Upper lobe of left lung (tissue), 6 donors: Measurements from ENCODE around the gene LITAFD. TPM values are rescaled to one million over a fixed set of nuclear protein-coding genes. Genes with fewer than 3 reads are reported as not detected.

Experiments used
- ATAC-seq, 2 donors: fragments of 200-7000 bp; cut with Tn5 transposase; one replicate each; pipeline ENCODE4 v1.9.1; 2022; ENCODE audit warnings: mild to moderate bottlenecking in 2 of 2, moderate library complexity in 2 of 2; ENCODE audit not compliant: low FRiP score in 2 of 2
- DNase-seq, 2 donors: peaks; one replicate each; pipeline ENCODE4 v3.0.0-alpha.2; 2019 to 2020
- H3K27ac ChIP-seq, 4 donors: fragments of 200-600 bp; sonication (generic); one replicate each; pipeline ENCODE4 v1.5.1; 2016 to 2019
- H3K27me3 ChIP-seq, 4 donors: fragments of 200-600 bp; sonication (generic); one replicate each; pipeline ENCODE4 v1.5.1; 2017 to 2019
- H3K36me3 ChIP-seq, 4 donors: fragments of 200-600 bp; sonication (generic); one replicate each; pipeline ENCODE4 v1.5.1; 2016 to 2019
- H3K4me1 ChIP-seq, 4 donors: fragments of 200-600 bp; sonication (generic); one replicate each; pipeline ENCODE4 v1.5.1; 2018 to 2019
- H3K4me3 ChIP-seq, 4 donors: fragments of 200-600 bp; sonication (generic); one replicate each; pipeline ENCODE4 v1.5.1; 2017 to 2019; ENCODE audit warnings: mild to moderate bottlenecking in 2 of 4, moderate library complexity in 1 of 4
- H3K9me3 ChIP-seq, 4 donors: fragments of 200-600 bp; sonication (generic); one replicate each; pipeline ENCODE4 v1.5.1; 2018 to 2019
- CTCF ChIP-seq, 6 experiments: fragments of 450-650 bp in 4 of 6; fragments of 200-600 bp in 2 of 6; sonication (generic) in 2 of 6; IDR thresholded peaks; one replicate each; pipeline ENCODE4 v1.5.1; 2016 to 2019; ENCODE audit warnings: antibody characterized with exemption in 6 of 6
- EP300 ChIP-seq, 4 donors: sonication (generic); formaldehyde crosslinking; IDR thresholded peaks; one replicate each; pipeline ENCODE4 v1.5.1; 2017; ENCODE audit warnings: antibody characterized with exemption in 4 of 4, control low read depth in 2 of 4
- POLR2A ChIP-seq, 4 donors: fragments of 450-650 bp; IDR thresholded peaks; one replicate each; pipeline ENCODE4 v1.5.1; 2016 to 2017; ENCODE audit warnings: antibody characterized with exemption in 4 of 4, mild to moderate bottlenecking in 2 of 4
- POLR2AphosphoS5 ChIP-seq, 2 donors: sonication (generic); formaldehyde crosslinking; IDR thresholded peaks; one replicate each; pipeline ENCODE4 v1.5.1; 2017; ENCODE audit warnings: antibody characterized with exemption in 2 of 2
- WGBS, 2 donors: methylation state at CpG; one replicate each; pipeline ENCODE4 v1.1.5; 2017 to 2018; 5-methylcytosine and 5-hydroxymethylcytosine counted together
- total RNA-seq, 6 donors: library from RNA; depleted of rRNA in 4 of 6; stranded (reverse); fragments of >200 nt in 4 of 6; gene quantifications; one replicate each; pipeline versions ENCODE4 v1.1.0 to v1.2.1, GENCODE V29; 2016 to 2021
- donor health status: DM: no; HTN: no; CAD: no; lungs with moderate emphysema.
- donor health status: DM: no; HTN: yes; CAD: no; lungs with severe emphysema.

LITAFD gene
- total RNA-seq, 6 donors from 2014 or later, result not detected

GRCh38 chr16:8898660-8899318 lies 16.6 kb downstream of the LITAFD start:
- Histone ChIP-seq H3K36me3 (peaks cover 79 to 100% (median 92%) of the 10 kb centered on the region in 4 donors), H3K27me3 (no peaks in the 10 kb centered on the region), H3K4me3 (no peak overlapping the region), H3K27ac (no peak overlapping the region), H3K4me1 (no peaks in the 10 kb centered on the region), H3K9me3 (no peaks in the 10 kb centered on the region)
- no peak for DNase-seq
- no peak for ATAC-seq
- WGBS, 2 donors, result 88 to 100% methylated on average over 3 of the region's 3 CpGs
- no peak for TF ChIP-seq POLR2AphosphoS5 (IDR thresholded peaks at IDR 0.05)
- no peak for TF ChIP-seq EP300 (IDR thresholded peaks at IDR 0.05)

GRCh38 chr16:8899709-8900317 lies 17.7 kb downstream of the LITAFD start:
- H3K9me3 ChIP-seq, result no peaks in the 10 kb centered on the region
- no peak for TF ChIP-seq EP300 (IDR thresholded peaks at IDR 0.05)
- no peak for TF ChIP-seq POLR2A (IDR thresholded peaks at IDR 0.05)
- TF ChIP-seq POLR2AphosphoS5 (IDR thresholded peaks at IDR 0.05), result no peak
- TF ChIP-seq CTCF (IDR thresholded peaks at IDR 0.05), result no peak
- ATAC-seq, result no peak
- DNase-seq, result no peak
- 85 to 93% methylated on average over 9 of the region's 9 CpGs for WGBS, 2 donors
- H3K4me3 ChIP-seq, result no peak overlapping the region
- no peak overlapping the region for H3K27ac ChIP-seq
- no peaks in the 10 kb centered on the region for H3K4me1 ChIP-seq
- peaks cover 79 to 100% (median 91%) of the 10 kb centered on the region in 4 donors for H3K36me3 ChIP-seq
- no peaks in the 10 kb centered on the region for H3K27me3 ChIP-seq

GRCh38 chr16:8900343-8900742 lies 18.2 kb downstream of the LITAFD start:
- H3K9me3 ChIP-seq, result no peaks in the 10 kb centered on the region
- TF ChIP-seq CTCF (IDR thresholded peaks at IDR 0.05), result no peak
- TF ChIP-seq POLR2A (IDR thresholded peaks at IDR 0.05), result no peak
- TF ChIP-seq POLR2AphosphoS5 (IDR thresholded peaks at IDR 0.05), result no peak
- TF ChIP-seq EP300 (IDR thresholded peaks at IDR 0.05), result no peak
- H3K36me3 ChIP-seq, result peaks cover 79 to 100% (median 91%) of the 10 kb centered on the region in 4 donors
- no peaks in the 10 kb centered on the region for H3K4me1 ChIP-seq
- H3K27me3 ChIP-seq, result no peaks in the 10 kb centered on the region
- 85 to 89% methylated on average over 5 of the region's 5 CpGs for WGBS, 2 donors
- no peak overlapping the region for H3K27ac ChIP-seq
- H3K4me3 ChIP-seq, result no peak overlapping the region
- DNase-seq (no peak), ATAC-seq (no peak)

GRCh38 chr16:8901320-8901861 lies 19.2 kb downstream of the LITAFD start:
- DNase-seq, result no peak
- TF ChIP-seq CTCF (IDR thresholded peaks at IDR 0.05) (no peak), EP300 (IDR thresholded peaks at IDR 0.05) (no peak), POLR2AphosphoS5 (IDR thresholded peaks at IDR 0.05) (no peak), POLR2A (IDR thresholded peaks at IDR 0.05) (no peak)
- no peak for ATAC-seq
- H3K36me3 ChIP-seq, result peaks cover 77 to 100% (median 95%) of the 10 kb centered on the region in 4 donors
- WGBS, 2 donors, result 89 to 91% methylated on average over 13 of the region's 13 CpGs
- H3K9me3 ChIP-seq, result no peaks in the 10 kb centered on the region
- no peaks in the 10 kb centered on the region for H3K27me3 ChIP-seq
- no peak overlapping the region for H3K4me3 ChIP-seq
- H3K27ac ChIP-seq, result no peak overlapping the region
- H3K4me1 ChIP-seq, result no peaks in the 10 kb centered on the region

- no peak for TF ChIP-seq POLR2A (IDR thresholded peaks at IDR 0.05)
- no peak for TF ChIP-seq EP300 (IDR thresholded peaks at IDR 0.05)
- no peak for TF ChIP-seq POLR2AphosphoS5 (IDR thresholded peaks at IDR 0.05)
- no peak for TF ChIP-seq CTCF (IDR thresholded peaks at IDR 0.05)
- DNase-seq (no peak), ATAC-seq (no peak)
- Histone ChIP-seq H3K27me3 (no peaks in the 10 kb centered on the region), H3K9me3 (no peaks in the 10 kb centered on the region), H3K36me3 (peaks cover 69 to 100% (median 92%) of the 10 kb centered on the region in 4 donors), H3K4me1 (no peaks in the 10 kb centered on the region), H3K27ac (no peak overlapping the region), H3K4me3 (no peak overlapping the region)
- WGBS, 2 donors, result 95 to 97% methylated on average over 9 of the region's 9 CpGs
These were observed 20.9 kb downstream of the LITAFD start for GRCh38 chr16:8903004-8903403.
